ENCODE measurements around the gene PDZRN3. TPM values are rescaled to one million over a fixed set of nuclear protein-coding genes. Genes with fewer than 3 reads are reported as not detected.

PDZRN3 gene
- total and polyA plus RNA-seq, 2 donors (not counting 1 experiment from before 2014, with no cell fraction given) = 14.6 to 56.3 TPM

- H4K20me1 ChIP-seq (ENCODE audit: control insufficient read depth, extremely low read depth, insufficient read depth, low read length) = no peaks in the 10 kb centered on the region
Measured at GRCh38 chr3:73404435-73404834, 220.3 kb downstream of the PDZRN3 start.

DNA sequence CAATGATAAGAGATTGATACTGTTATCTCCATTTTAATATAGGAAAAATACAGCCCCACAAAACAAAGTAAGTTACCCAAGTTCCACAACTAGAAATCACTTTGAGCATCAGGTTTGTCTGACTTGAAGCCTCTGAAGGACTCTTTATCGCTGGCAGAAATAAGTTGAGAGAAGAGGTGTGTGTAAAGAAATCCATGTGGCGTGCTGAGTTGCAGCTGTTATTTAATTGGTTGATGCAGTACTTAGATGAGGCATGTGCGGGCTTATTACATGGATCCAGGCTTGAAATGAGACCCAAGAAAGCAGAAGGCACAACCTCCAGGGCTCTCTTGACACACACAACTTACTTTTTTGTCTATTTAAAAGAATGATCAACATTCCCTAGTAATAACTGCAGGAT, 221.3 kb downstream of the PDZRN3 start:
- Histone ChIP-seq H3K4me1 (ENCODE audit: control insufficient read depth, extremely low read depth, insufficient read depth, low read length) (peaks cover 5% of the 10 kb centered on the region), H2AFZ (ENCODE audit: low read length) (no peak overlapping the region), H3K27me3 (ENCODE audit: control insufficient read depth, insufficient read depth, low read length) (no peaks in the 10 kb centered on the region), H3K27ac (ENCODE audit: insufficient read depth, low read length) (no peak overlapping the region), H3K79me2 (ENCODE audit: control insufficient read depth, insufficient read depth, low read length) (no peaks in the 10 kb centered on the region), H3K36me3 (ENCODE audit: control insufficient read depth, insufficient read depth, low read length) (no peaks in the 10 kb centered on the region), H3K4me2 (ENCODE audit: extremely low read depth, insufficient read depth, low read length) (no peak overlapping the region), H3K9me3 (ENCODE audit: control insufficient read depth, insufficient read depth, low read depth, low read length) (no peaks in the 10 kb centered on the region), H3K4me3 (replicated peaks in 1 of 4; ENCODE audit: control extremely low read depth in 1 of 4, insufficient read depth in 1 of 4, low read depth in 3 of 4, low read length in 4 of 4) (no peak overlapping the region), H3K9ac (ENCODE audit: insufficient read depth, low read length) (no peak overlapping the region), H4K20me1 (ENCODE audit: control insufficient read depth, extremely low read depth, insufficient read depth, low read length) (no peaks in the 10 kb centered on the region)
- TF ChIP-seq EZH2 (IDR thresholded peaks at IDR 0.05; ENCODE audit: low read length, missing control alignments) = no peak
- TF ChIP-seq, protein P1, sequence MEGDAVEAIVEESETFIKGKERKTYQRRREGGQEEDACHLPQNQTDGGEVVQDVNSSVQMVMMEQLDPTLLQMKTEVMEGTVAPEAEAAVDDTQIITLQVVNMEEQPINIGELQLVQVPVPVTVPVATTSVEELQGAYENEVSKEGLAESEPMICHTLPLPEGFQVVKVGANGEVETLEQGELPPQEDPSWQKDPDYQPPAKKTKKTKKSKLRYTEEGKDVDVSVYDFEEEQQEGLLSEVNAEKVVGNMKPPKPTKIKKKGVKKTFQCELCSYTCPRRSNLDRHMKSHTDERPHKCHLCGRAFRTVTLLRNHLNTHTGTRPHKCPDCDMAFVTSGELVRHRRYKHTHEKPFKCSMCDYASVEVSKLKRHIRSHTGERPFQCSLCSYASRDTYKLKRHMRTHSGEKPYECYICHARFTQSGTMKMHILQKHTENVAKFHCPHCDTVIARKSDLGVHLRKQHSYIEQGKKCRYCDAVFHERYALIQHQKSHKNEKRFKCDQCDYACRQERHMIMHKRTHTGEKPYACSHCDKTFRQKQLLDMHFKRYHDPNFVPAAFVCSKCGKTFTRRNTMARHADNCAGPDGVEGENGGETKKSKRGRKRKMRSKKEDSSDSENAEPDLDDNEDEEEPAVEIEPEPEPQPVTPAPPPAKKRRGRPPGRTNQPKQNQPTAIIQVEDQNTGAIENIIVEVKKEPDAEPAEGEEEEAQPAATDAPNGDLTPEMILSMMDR (conservative IDR thresholded peaks at IDR 0.05 in 1 of 2, IDR thresholded peaks at IDR 0.05 in 1 of 2; ENCODE audit: low read depth in 1 of 2, low read length in 2 of 2) = no peak
- no peak for DNase-seq (ENCODE audit: low read depth in 2 of 2)

More at GRCh38 chr3:73404435-73404834, 220.3 kb downstream of the PDZRN3 start:
- TF ChIP-seq EZH2 (IDR thresholded peaks at IDR 0.05; ENCODE audit: low read length, missing control alignments) = no peak
- TF ChIP-seq, protein P1 (conservative IDR thresholded peaks at IDR 0.05 in 1 of 2, IDR thresholded peaks at IDR 0.05 in 1 of 2; ENCODE audit: low read depth in 1 of 2, low read length in 2 of 2) = no peak
- H3K36me3 ChIP-seq (ENCODE audit: control insufficient read depth, insufficient read depth, low read length) = no peaks in the 10 kb centered on the region
- H3K4me2 ChIP-seq (ENCODE audit: extremely low read depth, insufficient read depth, low read length) = no peak overlapping the region
- H3K9me3 ChIP-seq (ENCODE audit: control insufficient read depth, insufficient read depth, low read depth, low read length) = no peaks in the 10 kb centered on the region
- no peak overlapping the region for H2AFZ ChIP-seq (ENCODE audit: low read length)
- peak in 1 of 2 donors; percentile 10 for DNase-seq (ENCODE audit: low read depth in 2 of 2)
- H3K4me3 ChIP-seq (replicated peaks in 1 of 4; ENCODE audit: control extremely low read depth in 1 of 4, insufficient read depth in 1 of 4, low read depth in 3 of 4, low read length in 4 of 4) = no peak overlapping the region
- no peaks in the 10 kb centered on the region for H3K27me3 ChIP-seq (ENCODE audit: control insufficient read depth, insufficient read depth, low read length)
- no peak overlapping the region for H3K27ac ChIP-seq (ENCODE audit: insufficient read depth, low read length)
- no peaks in the 10 kb centered on the region for H3K79me2 ChIP-seq (ENCODE audit: control insufficient read depth, insufficient read depth, low read length)
- H3K4me1 ChIP-seq (ENCODE audit: control insufficient read depth, extremely low read depth, insufficient read depth, low read length) = peaks cover 5% of the 10 kb centered on the region
- no peak overlapping the region for H3K9ac ChIP-seq (ENCODE audit: insufficient read depth, low read length)

- H3K36me3 ChIP-seq (ENCODE audit: control insufficient read depth, insufficient read depth, low read length) = no peaks in the 10 kb centered on the region
- no peak overlapping the region for H3K4me3 ChIP-seq (replicated peaks in 1 of 4; ENCODE audit: control extremely low read depth in 1 of 4, insufficient read depth in 1 of 4, low read depth in 3 of 4, low read length in 4 of 4)
- no peak overlapping the region for H3K27ac ChIP-seq (ENCODE audit: insufficient read depth, low read length)
- H3K4me2 ChIP-seq (ENCODE audit: extremely low read depth, insufficient read depth, low read length) = no peak overlapping the region
- no peak overlapping the region for H3K9ac ChIP-seq (ENCODE audit: insufficient read depth, low read length)
- TF ChIP-seq EZH2 (IDR thresholded peaks at IDR 0.05; ENCODE audit: low read length, missing control alignments) = no peak
- TF ChIP-seq, protein P1 (conservative IDR thresholded peaks at IDR 0.05 in 1 of 2, IDR thresholded peaks at IDR 0.05 in 1 of 2; ENCODE audit: low read depth in 1 of 2, low read length in 2 of 2) = no peak
- no peaks in the 10 kb centered on the region for H3K27me3 ChIP-seq (ENCODE audit: control insufficient read depth, insufficient read depth, low read length)
- peaks cover 5% of the 10 kb centered on the region for H3K4me1 ChIP-seq (ENCODE audit: control insufficient read depth, extremely low read depth, insufficient read depth, low read length)
- H3K79me2 ChIP-seq (ENCODE audit: control insufficient read depth, insufficient read depth, low read length) = no peaks in the 10 kb centered on the region
- H4K20me1 ChIP-seq (ENCODE audit: control insufficient read depth, extremely low read depth, insufficient read depth, low read length) = no peaks in the 10 kb centered on the region
- DNase-seq (ENCODE audit: low read depth in 2 of 2) = peak in 1 of 2 donors; percentile 90
- H2AFZ ChIP-seq (ENCODE audit: low read length) = no peak overlapping the region
- H3K9me3 ChIP-seq (ENCODE audit: control insufficient read depth, insufficient read depth, low read depth, low read length) = no peaks in the 10 kb centered on the region
Measured at GRCh38 chr3:73401616-73402279, 223.0 kb downstream of the PDZRN3 start.

Measured in fibroblast of lung (primary cell).